GM18498 (cell line): ENCODE data around the gene PPARD.
"Not testable (repeated sequence)": the region's sequence is repeated elsewhere in the genome, so short reads cannot be mapped to it uniquely, and the experiment has no call there.

Experiments
- ATAC-seq: cut with Tn5 transposase; IDR thresholded peaks from one replicate; pipeline ENCODE4 v1.9.1; 2021; ENCODE audit warnings: mild to moderate bottlenecking, moderate library complexity; ENCODE audit not compliant: unreplicated experiment

The PPARD gene

DNA sequence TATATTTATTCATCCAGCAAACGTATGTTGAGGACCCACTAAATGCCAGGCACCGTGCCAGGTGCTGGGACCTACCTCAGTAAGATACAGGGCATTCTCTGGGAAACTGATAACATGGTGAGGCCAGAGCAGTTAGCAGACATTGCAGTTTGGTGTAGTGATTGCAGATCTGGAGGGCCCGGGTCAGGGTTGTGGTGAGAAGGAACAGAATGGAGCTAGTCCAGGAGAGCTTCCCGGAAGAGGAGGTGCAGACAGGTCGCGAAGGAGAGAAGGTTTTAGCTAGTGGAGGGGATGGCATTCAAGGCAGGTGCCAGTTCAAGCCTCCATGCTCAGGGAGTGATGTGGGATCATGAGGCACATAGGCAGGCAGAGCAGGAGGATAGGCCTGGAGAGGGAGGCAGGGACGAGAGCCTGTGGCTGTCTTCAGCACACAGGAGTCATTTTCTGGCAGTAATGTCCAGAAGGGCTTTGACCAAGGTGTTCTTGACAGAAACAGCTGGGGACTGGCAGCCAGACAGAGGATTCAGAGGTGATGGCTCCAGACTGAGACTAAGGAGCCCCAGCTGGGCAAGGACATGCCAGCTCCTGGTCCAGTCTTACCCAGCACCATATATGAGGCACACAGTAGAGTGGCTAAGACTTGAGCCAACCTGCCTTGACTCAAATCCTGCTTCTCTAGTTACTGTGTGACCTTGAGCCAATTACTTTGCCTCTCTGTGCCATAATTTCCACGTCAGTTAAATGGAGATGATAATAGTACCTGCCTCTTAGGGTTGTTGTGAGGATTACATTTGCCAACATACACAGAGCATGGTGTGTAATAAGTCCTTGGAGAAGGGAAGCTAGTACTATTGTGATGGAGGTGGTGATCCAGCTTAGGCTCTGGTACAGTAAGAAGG lies 61.4 kb downstream of the PPARD start:
- ATAC-seq = no peak

DNA sequence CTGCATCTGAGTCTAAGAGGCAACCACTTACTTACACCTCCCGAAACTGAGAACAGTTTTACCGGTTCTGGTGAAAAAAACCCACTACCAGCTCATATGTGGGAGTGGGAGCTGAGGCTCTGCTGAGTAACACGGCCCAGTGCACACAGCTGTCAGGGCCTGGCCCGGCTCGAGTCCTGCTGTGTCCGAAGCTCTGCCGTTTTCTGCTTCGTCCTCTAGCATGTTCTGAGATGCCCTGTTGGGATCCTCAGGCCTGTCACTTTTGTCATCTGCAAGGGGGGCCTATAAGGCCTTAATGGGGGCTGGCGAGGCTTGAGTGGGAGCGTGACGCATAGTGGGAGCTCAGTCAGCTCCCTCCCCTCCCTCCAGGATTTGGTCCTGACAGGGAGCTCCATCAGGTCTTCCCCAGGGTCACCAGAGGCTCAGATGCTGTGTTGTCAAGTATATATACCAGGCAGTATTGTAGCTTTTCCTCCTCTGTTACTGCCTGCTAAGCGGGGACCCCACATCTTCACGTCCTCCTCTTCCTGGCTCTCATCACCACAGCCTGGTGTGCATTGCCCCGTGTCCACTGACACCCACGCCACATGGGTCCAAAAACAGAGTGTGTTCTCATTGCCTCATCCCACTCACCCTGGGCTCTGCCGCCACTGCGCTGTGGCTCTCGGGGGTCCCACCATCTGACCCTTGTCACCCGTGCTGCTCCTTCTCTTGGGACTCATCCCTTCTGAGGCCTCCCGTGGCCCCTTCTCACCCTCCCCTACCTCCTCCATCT lies 64.5 kb downstream of the PPARD start:
- no peak for ATAC-seq

DNA sequence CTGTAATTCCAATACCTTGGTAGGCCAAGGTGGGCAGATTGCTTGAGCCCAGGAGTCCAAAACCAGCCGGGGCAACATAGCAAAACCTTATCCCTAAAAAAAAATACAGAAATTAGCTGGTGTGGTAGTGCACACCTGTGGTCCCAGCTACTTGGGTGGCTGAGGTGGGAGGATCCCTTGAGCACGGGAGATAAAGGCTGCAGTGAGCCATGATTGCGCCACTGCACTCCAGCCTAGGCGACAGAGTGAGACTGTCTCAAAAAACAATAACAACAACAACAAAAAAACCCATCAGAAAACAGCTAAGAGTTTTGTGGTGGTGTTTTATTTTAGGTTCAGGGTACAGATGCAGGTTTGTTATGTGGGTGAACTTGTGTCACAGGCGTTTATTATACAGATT lies 66.9 kb downstream of the PPARD start:
- no peak for ATAC-seq

DNA sequence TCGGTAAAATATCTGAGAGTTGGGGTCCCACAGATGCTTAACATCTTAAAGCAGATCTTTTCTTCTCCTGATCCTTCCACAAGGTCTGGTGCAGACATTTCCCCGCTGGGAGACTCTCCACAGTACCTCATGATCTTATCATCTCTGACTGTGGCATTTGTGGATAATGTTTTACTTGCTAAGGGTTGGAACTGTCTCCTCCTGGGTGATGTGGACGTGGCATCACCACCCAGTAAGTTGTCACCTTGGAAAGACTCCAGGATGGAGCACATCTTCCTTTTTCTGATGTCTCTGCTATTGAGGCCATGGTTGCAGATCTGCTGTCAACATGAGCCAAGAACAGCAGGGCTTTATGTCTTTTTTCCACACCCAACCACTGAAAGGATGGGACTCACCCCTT lies 67.8 kb downstream of the PPARD start:
- ATAC-seq = no peak

DNA sequence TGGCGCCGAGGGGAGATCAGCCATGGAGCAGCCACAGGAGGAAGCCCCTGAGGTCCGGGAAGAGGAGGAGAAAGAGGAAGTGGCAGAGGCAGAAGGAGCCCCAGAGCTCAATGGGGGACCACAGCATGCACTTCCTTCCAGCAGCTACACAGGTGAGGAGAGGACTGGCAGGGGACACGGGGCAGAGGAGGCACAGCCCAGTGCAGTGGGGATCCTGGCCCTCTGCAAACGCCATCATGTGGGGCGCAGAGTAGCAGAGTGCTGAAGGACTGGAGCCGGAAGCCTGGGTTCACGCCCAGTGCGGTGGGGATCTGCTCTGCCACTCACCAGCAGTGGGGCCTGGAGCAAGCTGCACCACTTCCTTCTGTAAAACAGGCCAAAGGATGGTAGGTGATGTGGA lies 68.7 kb downstream of the PPARD start:
- ATAC-seq = no peak

DNA sequence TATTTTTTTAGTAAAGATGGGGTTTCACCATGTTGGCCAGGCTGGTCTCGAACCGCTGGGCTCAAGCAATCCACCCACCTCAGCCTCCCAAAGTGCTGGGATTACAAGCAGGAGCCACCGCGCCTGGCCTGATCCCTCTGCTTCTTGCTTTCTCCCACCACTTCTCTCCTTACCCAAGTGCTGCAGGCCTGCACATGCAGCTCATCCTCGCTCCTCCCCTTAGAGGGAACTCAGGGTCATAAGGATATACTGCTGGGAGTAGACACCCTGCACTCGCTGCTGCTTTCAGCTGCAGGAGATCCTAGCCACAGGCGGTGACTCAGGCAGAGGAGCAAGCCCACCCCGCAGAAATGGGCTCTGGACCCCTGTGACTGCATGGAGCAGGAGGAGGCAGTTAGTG lies 69.7 kb downstream of the PPARD start:
- ATAC-seq = no peak

DNA sequence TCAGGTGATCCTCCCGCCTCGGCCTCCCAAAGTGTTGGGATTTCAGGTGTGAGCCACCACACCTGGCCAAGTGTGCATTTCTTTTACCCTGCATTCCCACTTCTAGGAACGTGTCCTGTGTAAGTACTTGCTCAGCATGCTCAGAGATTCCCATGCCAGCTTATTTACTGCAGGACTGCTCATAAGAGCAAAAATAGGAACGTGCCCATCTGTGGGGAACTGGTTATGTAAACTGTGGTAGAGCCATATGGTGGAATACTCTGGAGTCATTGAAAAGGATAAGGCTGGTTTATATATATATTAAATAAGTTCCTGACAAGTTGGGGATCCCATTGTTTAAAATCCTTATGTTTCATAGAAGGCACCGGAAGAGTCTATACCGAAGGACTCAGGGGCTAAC lies 71.6 kb downstream of the PPARD start:
- no peak for ATAC-seq

DNA sequence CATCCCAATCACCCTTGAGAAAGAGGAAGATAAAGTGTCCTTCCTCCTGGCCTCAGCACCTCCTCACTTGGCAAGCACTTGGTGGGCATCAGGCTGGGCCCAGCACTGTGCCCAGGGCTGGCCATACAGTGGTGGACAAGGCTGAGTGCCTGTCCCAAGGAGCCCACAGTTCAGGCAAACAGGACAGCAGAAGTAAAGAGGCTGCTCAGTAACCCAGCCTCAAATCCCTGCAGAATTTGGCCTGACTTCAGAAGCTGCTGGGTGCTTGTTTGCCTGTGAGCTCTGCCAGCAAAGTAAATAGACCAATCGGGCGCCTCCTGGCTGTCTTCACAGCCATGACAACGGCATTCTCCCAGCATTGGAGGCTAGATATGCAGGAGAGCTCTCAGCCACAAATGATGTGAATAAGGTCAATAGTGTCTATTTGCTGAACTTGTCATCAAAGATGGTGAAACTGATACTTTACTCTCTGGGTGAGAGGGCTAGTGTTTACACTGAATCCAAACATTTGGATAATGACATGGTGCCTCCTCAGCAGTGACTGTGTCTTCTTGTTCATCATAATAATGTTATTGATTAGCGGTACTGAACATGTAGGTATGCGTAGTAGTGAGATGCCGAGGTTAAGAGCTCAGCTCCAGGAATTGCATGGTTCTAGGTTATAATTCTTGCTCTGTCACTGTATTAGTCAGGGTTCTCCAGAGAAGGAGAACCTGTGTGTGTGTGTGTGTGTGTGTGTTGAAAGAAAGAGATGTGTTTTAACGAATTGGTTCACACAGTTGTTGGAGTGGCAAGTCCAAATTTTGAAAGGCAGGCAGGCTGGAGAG lies 72.9 kb downstream of the PPARD start:
- ATAC-seq = no peak

DNA sequence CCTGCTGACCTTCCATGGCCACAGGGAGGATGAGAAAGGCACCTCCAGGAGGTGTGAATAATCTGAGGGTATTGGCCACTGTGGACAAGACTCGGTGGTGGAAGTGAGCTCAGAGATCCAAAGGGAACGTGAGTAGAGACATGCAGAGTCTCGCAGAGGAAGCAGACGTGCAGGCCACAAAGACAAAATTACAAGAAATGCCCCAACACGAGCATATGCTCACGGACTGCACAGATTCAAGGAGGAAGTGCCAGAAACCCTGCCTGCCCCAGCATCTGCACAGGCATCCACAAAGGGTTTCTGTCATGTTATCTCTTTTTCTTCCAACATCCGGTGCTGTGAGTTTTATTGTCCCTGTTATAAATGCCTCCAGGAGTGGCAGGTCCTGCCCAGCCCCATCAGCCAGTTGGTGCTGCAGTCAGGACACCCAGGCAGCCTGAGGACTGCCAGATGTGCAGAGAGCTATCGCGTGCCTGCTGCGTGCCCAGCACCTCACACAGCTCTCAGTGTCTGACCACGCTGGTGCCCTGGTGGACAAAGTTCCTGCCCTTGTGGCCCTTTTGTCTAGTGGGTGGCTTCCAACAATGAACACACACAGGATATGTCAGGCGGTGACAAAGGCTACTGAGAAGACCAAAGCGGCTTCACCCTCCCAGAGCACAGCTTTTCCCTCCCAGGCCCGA lies 75.8 kb downstream of the PPARD start:
- ATAC-seq = no peak

DNA sequence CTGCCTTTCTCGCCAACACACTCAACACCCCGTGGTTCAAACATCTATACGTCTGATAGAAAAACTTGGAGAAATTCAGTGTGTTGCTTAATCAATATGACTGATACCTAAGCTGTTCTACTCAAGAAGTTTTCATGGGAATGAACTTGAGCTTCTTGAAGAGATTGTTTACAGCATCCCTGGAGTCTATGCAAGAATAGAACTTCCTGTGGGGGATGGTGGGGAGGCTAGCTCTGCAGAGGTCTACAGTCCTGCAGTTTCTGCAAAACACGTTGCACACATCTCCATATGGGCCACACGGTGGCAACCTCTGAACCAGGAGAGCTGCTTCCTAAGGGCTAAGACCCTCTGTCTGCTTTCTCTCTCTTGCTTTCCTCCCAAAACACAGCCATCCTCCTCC lies 77.1 kb downstream of the PPARD start:
- no peak for ATAC-seq

DNA sequence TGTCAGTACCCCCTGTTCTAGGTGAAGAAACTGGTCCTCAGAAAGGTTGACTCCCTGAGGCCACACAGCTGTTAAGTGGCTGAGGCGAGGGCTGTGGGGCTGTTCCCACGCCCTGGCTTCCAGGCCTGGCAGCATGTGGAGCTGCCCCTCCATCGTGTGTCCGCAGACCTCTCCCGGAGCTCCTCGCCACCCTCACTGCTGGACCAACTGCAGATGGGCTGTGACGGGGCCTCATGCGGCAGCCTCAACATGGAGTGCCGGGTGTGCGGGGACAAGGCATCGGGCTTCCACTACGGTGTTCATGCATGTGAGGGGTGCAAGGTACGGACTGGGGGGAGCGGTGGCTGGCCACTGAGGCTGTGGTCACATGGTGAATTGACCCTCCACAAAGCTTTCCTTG lies 77.6 kb downstream of the PPARD start:
- ATAC-seq = no peak

DNA sequence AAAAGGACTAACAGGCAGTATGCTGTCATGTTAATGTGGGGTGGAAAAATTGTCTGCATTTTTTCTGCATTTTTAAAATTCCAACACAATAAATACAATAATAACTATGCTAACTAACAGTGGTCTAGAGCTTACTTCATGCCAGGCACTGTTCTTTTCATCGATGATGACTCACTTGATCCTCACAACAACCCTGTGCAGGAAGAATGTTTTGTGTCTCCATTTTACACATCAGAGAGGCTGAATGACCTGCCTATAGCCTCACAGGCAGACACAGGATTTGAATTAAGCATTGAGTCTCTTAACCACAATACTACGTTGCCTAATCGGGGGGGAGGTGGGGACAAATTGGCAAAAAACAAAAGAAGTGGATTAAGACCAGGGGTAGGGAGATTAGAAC lies 82.9 kb downstream of the PPARD start:
- ATAC-seq = no peak

DNA sequence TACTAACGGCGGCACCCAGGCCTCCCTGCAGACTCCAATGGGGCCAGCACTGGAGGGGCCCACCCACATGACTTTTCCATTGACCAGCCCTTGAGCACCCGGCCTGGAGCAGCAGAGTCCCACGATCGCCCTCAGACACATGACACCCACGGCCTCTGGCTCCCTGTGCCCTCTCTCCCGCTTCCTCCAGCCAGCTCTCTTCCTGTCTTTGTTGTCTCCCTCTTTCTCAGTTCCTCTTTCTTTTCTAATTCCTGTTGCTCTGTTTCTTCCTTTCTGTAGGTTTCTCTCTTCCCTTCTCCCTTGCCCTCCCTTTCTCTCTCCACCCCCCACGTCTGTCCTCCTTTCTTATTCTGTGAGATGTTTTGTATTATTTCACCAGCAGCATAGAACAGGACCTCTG lies 83.7 kb downstream of the PPARD start:
- ATAC-seq = no peak

DNA sequence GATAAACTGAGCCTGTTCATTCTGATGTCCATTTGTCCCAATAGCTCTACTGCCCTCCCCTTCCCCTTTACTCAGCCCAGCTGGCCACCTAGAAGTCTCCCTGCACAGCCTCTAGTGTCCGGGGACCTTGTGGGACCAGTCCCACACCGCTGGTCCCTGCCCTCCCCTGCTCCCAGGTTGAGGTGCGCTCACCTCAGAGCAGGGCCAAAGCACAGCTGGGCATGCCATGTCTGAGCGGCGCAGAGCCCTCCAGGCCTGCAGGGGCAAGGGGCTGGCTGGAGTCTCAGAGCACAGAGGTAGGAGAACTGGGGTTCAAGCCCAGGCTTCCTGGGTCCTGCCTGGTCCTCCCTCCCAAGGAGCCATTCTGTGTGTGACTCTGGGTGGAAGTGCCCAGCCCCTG lies 85.1 kb downstream of the PPARD start:
- no peak for ATAC-seq

DNA sequence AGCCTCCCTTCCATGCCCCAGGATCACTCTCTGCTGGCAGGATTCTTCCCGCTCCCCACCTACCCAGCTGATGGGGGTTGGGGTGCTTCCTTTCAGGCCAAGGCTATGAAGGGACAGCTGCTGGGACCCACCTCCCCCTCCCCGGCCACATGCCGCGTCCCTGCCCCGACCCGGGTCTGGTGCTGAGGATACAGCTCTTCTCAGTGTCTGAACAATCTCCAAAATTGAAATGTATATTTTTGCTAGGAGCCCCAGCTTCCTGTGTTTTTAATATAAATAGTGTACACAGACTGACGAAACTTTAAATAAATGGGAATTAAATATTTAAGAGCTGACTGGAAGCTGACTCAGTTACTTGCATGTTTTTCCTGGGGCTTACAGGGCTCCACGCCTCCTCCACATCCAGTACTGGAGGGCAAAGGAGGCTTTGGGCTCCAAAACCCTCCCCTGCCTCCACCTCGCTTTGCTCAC lies 85.5 kb downstream of the PPARD start:
- ATAC-seq = no peak

DNA sequence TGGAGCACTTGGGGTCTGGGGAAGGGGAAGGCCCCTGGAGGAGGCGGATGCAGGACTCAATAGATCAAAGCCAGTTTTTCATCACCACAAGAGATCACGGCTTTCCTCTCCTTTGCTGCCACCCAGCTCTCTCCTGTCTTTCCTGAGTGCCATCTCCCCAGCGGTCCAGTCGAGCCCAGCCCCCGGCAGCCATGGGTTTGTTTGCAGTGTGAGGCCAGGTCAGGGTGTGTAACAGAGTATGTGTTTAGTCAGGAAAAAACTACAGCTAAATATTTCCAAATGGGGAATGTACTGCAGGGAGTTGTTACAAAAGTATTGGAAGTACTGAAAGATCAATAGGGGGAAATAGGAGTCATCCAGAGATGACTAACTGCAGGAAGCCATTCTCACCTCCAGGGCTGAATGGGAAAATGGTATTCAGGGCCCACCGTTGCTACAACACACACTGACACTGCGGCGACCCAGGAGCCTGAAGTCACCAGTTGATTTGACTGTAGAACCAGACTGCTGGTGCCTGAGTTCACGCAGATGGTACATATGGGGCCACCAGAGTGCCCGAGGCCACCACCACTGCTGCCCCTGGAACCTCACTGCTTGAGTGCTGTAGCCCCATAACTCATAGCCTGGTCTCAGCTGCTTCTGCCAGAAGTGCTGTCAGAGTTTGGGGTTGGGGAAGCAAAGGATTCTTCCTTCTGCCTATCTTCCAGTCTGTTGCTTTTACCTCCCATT lies 86.2 kb downstream of the PPARD start:
- ATAC-seq = no peak

DNA sequence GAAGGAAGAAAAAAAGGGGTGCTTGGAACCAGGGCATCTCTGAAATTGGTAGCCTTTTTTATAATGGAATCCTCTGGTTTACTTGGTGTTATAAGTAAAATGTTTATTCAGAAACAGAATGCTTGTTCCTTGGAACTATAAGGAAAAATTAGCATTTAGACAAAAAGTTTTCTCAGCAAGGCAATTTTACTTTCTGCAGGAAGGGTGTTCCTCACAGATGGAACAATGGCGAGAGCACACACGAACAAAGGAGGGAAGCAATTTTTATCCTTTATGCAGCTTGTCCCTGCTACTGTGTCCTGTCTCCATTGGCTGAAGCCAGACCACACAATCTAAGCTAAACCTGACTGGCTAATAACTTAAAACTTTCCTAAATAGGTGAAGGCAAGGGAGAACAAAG lies 87.1 kb downstream of the PPARD start:
- no peak for ATAC-seq

DNA sequence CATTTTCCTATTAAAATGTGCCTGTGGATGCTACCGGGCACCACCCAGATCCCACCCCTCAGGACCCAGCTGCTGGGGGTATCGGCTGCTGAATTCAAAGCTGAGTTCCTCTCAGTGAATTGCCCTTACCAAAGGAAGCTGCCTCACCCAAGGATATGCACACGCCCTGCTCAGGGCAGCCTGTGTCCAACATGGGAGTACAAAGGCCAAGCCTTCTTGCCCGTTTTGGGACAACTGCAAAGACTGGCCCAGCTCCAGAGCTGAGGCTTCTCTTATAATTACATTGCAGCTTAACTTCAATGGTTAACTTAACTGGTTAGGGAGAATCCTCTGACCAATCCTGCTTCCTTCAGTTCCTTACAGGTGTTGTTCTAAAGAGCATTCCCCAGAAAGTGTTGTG lies 89.9 kb downstream of the PPARD start:
- ATAC-seq = no peak

DNA sequence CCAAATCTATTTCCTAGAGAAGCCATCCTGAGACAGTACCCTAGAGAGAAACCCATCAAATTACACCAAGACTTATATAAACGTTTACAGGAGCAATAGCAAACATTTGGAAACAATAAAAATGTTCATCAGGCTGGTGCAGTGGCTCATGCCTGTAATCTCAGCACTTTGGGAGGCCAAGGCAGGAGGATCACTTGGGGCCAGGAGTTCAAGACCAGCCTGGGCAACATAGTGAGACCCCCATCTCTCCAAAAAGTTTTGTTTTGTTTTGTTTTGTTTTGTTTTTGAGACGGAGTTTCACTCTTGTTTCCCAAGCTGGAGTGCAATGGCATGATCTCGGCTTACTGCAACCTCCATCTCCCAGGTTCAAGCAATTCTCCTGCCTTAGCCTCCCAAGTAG lies 90.3 kb downstream of the PPARD start:
- not testable (repeated sequence) for ATAC-seq
